ENCODE data around the gene RTN4RL1. TPM values are rescaled to one million over a fixed set of nuclear protein-coding genes. Genes with fewer than 3 reads are reported as not detected.
A peak's percentile ranks its signal among the peaks of the same experiment; 100 is the strongest.

RTN4RL1 gene
- total RNA-seq, 1 experiment from 2014 or later, result 0.22 TPM

GRCh38 chr17:2060385-2060658, 35.2 kb upstream of the RTN4RL1 start:
- Mint-ChIP-seq H3K27me3 (ENCODE audit: low read depth) (peaks cover 45% of the 10 kb centered on the region), H3K36me3 (ENCODE audit: insufficient read depth in 1 of 3, low read depth in 3 of 3) (peaks cover 0 to 27% (median 17%) of the 10 kb centered on the region in 3 experiments), H3K9me3 (no peaks in the 10 kb centered on the region), H3K27ac (0 out of 7 replicates have a peak overlapping the region, but pooled peaks of 1 of the 3 experiments have one; percentile 57), H3K4me3 (no peak overlapping the region; a peak in 1 of 5 replicates), H3K4me1 (peaks cover 30 to 41% of the 10 kb centered on the region in 2 experiments)
- no peak overlapping the region for H2BK15ac ChIP-seq (ENCODE audit: low read depth, low read length)
- no peak overlapping the region for H3K4ac ChIP-seq (ENCODE audit: low read depth, low read length)
- H3K23me2 ChIP-seq (ENCODE audit: insufficient read length, low read depth, low read length, poor library complexity, severe bottlenecking), result peaks cover 3% of the 10 kb centered on the region
- H3K23ac ChIP-seq (ENCODE audit: insufficient read length, low read depth, low read length), result no peak overlapping the region
- H3K9ac ChIP-seq (ENCODE audit: extremely low read depth, insufficient read length, low read length), result no peak overlapping the region
- no peak overlapping the region for H3K18ac ChIP-seq (ENCODE audit: insufficient read length, low read depth, low read length)
- H2BK12ac ChIP-seq (ENCODE audit: insufficient read length, low read depth, low read length), result no peak overlapping the region
- H2BK5ac ChIP-seq (ENCODE audit: insufficient read length, low read length), result no peak overlapping the region
- no peak overlapping the region for H2BK120ac ChIP-seq (ENCODE audit: low read depth, low read length, poor library complexity, severe bottlenecking)
- no peaks in the 10 kb centered on the region for H3K9me3 ChIP-seq (ENCODE audit: control insufficient read depth, low read depth, low read length)
- DNase-seq, result no peak
- H4K20me1 ChIP-seq (ENCODE audit: control insufficient read depth, insufficient read depth, insufficient read length), result no peaks in the 10 kb centered on the region
- H2BK20ac ChIP-seq (ENCODE audit: low read depth, low read length, poor library complexity, severe bottlenecking), result no peak overlapping the region
- no peak overlapping the region for H2AFZ ChIP-seq (ENCODE audit: low read length)
- no peak overlapping the region for H4K8ac ChIP-seq (replicated peaks; ENCODE audit: insufficient read length, low read depth, low read length)
- WGBS (ENCODE audit: extremely low coverage, insufficient read length, low lambda C conversion rate), result no CpG with 5 or more reads among the region's 6 CpGs
- no peak overlapping the region for H4K5ac ChIP-seq (ENCODE audit: insufficient read length, low read depth, low read length)
- no peak overlapping the region for H2AK5ac ChIP-seq (ENCODE audit: insufficient read length, low read length)
- H3K56ac ChIP-seq (ENCODE audit: insufficient read length, low read depth, low read length), result no peak overlapping the region
- no peaks in the 10 kb centered on the region for H3K79me1 ChIP-seq (ENCODE audit: insufficient read depth, low read depth, low read length, poor library complexity, severe bottlenecking)
- no peak overlapping the region for H3K14ac ChIP-seq (ENCODE audit: insufficient read depth, low read length)
- no peaks in the 10 kb centered on the region for H3K79me2 ChIP-seq (ENCODE audit: insufficient read depth, low read length)
- H3K4me2 ChIP-seq (ENCODE audit: insufficient read depth, insufficient read length, low read length), result no peak overlapping the region
- H3K27ac ChIP-seq (ENCODE audit: insufficient read length, low read depth, low read length), result no peak overlapping the region
- H4K91ac ChIP-seq (ENCODE audit: insufficient read length, low read depth, low read length), result no peak overlapping the region
- H3T11ph ChIP-seq (ENCODE audit: low read length), result no peak overlapping the region
- peaks cover 26% of the 10 kb centered on the region for H3K27me3 ChIP-seq (ENCODE audit: insufficient read depth, low read length)
- H3K4me1 ChIP-seq (ENCODE audit: insufficient read depth, low read length), result peaks cover 5% of the 10 kb centered on the region; the same call in 1 of the 2 replicates
- TF ChIP-seq, protein P1, sequence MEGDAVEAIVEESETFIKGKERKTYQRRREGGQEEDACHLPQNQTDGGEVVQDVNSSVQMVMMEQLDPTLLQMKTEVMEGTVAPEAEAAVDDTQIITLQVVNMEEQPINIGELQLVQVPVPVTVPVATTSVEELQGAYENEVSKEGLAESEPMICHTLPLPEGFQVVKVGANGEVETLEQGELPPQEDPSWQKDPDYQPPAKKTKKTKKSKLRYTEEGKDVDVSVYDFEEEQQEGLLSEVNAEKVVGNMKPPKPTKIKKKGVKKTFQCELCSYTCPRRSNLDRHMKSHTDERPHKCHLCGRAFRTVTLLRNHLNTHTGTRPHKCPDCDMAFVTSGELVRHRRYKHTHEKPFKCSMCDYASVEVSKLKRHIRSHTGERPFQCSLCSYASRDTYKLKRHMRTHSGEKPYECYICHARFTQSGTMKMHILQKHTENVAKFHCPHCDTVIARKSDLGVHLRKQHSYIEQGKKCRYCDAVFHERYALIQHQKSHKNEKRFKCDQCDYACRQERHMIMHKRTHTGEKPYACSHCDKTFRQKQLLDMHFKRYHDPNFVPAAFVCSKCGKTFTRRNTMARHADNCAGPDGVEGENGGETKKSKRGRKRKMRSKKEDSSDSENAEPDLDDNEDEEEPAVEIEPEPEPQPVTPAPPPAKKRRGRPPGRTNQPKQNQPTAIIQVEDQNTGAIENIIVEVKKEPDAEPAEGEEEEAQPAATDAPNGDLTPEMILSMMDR (conservative IDR thresholded peaks at IDR 0.05), result no peak

Data from H9 (cell line).